Astrocyte of the spinal cord (primary cell): ENCODE measurements around the gene PACSIN2.

Experiments
- DNase-seq: peaks from one replicate; pipeline ENCODE4 v3.0.0; 2011; ENCODE audit warnings: low read depth, low spot score
- H3K4me3 ChIP-seq: 2 replicates; pipeline ENCODE4 v1.5.1; 2011; ENCODE audit warnings: low read depth, mild to moderate bottlenecking, low read length, moderate library complexity
- CTCF ChIP-seq: IDR thresholded peaks from 2 replicates; pipeline ENCODE4 v1.5.1; 2012; ENCODE audit warnings: low read depth, mild to moderate bottlenecking, low read length, inconsistent platforms
- in situ Hi-C: cut with HindIII; loops from 2 replicates; pipeline ENCODE4 v1.10.0; 2017; ENCODE audit warnings: low sequenced_read_pairs

Gene PACSIN2

GRCh38 chr22:42871146-42872050 is 143.6 kb downstream of the PACSIN2 start:
- in situ Hi-C loops: no loop called here
- TF ChIP-seq CTCF: no peak
- no peak overlapping the region for H3K4me3 ChIP-seq
- no peak for DNase-seq

- no peak for DNase-seq
- TF ChIP-seq CTCF: no peak
- in situ Hi-C loops: no loop called here
- no peak overlapping the region for H3K4me3 ChIP-seq
Observed at GRCh38 chr22:42869888-42870480, 145.0 kb downstream of the PACSIN2 start.

- in situ Hi-C loops: no loop called here
- DNase-seq: no peak
- H3K4me3 ChIP-seq: no peak overlapping the region
- TF ChIP-seq CTCF: no peak
Observed at GRCh38 chr22:42869463-42869862, 145.5 kb downstream of the PACSIN2 start.

- in situ Hi-C loops: no loop called here
- DNase-seq: peak; percentile 72
- H3K4me3 ChIP-seq: no peak overlapping the region
- TF ChIP-seq CTCF: no peak
Observed at GRCh38 chr22:42868751-42869251, 146.1 kb downstream of the PACSIN2 start.

- no peak overlapping the region for H3K4me3 ChIP-seq
- in situ Hi-C loops: no loop called here
- TF ChIP-seq CTCF: no peak
- no peak for DNase-seq
Observed at GRCh38 chr22:42866100-42866499, 148.8 kb downstream of the PACSIN2 start.

- TF ChIP-seq CTCF: no peak
- in situ Hi-C loops: no loop called here
- H3K4me3 ChIP-seq: no peak overlapping the region
- DNase-seq: peak; percentile 38
Observed at GRCh38 chr22:42865536-42865935, 149.4 kb downstream of the PACSIN2 start.
